NK-92 treated with Interleukin-12 subunit alpha and Interleukin-12 subunit beta, amount 100 ng/mL, for 24 hours (cell line): ENCODE data around the gene ZKSCAN2.

Source experiments
- DNase-seq: peaks from one replicate; lab custom pipeline; 2025; lab: John Stamatoyannopoulos, UW

The ZKSCAN2 gene

DNA sequence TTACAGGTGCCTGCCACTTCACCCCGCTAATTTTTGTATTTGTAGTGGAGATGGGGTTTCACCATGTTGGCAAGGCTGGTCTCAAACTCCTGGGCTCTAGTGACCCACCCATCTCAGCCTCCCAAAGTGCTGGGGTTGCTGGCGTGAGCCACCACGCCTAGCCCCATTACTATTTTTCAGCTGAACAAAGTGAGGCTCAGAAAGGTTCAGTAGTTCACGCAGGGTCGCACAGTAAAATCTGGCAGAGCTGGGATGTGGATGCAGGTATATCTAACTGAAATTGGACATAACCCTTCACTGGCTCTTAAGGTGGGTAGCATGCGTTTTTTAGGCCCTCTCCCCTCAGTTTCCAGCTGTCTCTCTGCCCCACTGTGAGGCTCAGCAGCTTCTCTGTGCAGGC, 33.7 kb downstream of the ZKSCAN2 start:
- no peak for DNase-seq

DNA sequence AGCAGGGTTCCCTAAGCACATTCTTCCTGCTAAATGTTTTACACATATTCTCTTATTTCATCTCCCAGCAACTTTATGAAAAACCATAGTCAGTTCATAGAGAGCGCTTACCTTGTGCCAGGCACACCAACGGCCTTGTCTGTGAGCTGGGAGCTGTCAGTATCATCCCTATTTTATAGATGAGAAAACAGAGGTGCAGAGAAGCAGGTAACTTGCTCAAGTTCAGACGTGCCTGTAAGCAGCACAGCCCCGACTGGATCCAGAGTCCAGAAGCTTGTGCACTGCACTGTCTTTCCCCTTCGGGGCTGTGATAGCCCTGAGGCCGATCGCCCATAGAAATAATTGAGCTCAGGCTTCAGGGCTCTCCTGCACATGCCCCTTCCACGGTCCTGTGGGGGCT, 34.7 kb downstream of the ZKSCAN2 start:
- no peak for DNase-seq

DNA sequence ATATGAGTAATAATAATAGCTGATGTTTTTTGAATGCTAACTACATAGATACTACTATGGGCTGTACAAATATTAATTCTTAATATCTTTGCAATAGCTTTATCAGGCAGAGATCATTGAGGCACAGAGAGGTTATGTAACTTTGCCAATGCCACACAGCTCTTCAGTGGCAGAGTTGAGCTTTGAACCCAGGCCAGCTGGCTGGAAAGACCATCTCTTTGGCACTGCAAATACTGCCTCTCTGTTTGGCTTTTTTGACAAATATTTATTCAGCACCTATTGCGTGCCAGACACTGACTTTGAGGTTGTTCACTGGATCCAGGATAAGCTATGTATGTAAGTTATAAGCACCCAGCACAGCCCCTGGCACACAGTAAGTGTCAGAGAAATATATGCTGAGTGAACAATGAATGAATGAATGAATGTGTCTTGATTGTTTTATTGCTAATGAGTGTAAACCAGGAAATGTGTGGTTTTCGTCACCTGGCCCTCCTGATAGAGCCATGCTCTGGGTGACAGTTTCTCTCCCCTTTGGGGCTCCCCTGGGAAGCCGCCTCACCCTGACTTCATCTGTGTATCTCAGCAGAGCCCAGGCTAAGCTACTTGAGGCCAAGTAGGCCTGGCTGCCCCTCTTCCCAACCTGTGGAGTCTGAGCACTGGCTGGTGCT, 38.4 kb downstream of the ZKSCAN2 start:
- no peak for DNase-seq

DNA sequence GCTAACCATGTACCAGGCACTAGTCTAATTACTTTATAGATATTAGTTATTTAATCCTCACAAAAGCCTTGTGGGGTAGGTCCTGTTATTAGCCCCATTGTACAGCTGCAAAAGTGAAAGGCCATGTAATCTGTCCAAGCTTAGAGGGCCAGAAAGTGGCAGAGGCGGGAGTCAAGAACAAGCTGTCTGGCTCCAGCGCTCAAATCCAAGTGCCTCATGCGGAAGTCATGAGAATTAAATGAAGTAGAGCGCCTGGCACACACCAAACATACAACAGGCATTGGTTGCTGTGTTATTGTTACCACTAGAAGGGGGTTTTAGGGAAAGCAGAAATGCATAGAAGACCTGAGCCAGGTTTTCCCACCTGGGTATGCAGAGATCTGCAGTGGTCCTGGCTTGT, 39.7 kb downstream of the ZKSCAN2 start:
- no peak for DNase-seq

DNA sequence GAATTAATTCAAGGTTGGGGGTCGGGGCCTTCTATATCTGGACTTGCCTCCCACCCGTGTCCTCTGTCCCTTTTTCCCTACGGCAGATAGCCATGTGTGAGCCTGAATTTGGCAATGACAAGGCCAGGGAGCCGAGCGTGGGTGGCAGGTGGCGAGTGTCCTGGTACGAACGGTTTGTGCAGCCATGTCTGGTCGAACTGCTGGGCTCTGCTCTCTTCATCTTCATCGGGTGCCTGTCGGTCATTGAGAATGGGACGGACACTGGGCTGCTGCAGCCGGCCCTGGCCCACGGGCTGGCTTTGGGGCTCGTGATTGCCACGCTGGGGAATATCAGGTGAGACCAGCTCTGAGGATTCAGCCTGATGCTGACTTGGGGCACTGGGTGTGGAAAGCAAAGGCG, 40.5 kb downstream of the ZKSCAN2 start:
- no peak for DNase-seq

DNA sequence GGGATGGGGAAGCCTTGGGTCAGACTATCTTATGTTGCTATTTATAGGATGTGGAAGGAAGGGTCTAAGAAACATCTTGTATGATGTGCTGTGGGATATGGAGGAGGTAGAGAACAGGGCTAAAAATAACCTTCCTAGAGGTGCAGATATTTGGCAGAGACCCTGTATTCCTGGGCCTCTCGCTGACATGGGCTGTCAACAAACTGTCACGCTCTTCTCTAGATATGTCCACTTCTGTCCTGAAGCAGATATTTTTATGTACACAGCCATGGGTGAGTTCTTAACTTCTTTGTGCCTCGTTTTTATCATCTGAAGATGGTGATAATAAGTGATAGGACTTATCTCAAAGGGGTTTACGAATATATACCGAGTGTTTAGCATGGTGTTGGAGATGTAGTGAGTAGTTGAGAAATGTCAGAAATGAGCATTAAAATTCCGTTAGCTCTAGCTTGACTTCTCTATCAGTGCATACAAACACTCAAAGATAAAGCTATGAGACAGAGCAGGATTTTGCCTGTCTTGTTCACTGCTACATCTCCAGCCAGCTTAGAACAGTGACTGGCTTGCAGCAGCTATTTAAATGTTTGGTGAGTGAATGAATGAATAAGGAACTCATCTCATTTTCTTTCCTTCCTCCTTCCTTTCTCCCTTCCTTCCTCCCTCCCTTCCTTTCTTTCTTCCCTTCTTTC, 43.8 kb downstream of the ZKSCAN2 start:
- DNase-seq: no peak

DNA sequence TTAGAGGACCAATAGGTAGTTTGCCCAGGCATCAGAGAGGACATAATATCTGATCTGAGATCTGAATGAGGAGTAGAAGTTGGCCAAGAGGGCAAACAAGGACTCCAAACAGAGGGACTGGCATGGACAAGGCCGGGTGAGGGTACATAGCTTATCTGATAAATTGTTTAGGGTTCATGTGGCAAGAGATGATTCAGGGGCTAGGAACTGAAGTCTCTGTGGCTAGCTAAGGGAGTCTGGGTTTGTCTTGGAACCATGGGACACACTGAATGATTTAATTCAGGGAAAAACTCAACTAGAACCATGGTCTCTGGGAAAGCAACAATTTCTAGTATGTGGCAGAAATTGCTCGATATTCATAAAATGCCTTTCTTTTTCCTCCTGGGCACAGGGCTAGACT, 45.0 kb downstream of the ZKSCAN2 start:
- DNase-seq: no peak

DNA sequence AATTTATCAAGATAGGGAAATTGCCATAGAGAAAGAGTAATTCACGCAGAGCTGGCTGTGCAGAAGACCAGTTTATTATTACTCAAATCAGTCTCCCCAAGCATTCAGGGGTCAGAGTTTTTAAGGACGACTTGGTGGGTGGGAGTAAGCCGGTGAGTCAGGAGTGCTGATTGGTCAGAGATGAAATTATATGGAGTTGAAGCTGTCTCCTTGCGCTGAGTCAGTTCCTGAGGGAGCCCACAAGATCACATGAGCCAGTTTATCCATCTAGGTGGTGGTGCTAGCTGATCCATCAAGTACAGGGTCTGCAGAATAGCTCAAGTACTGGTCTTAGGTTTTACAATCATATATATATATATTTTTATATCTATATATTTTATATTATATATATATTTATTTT, 46.9 kb downstream of the ZKSCAN2 start:
- no peak for DNase-seq

DNA sequence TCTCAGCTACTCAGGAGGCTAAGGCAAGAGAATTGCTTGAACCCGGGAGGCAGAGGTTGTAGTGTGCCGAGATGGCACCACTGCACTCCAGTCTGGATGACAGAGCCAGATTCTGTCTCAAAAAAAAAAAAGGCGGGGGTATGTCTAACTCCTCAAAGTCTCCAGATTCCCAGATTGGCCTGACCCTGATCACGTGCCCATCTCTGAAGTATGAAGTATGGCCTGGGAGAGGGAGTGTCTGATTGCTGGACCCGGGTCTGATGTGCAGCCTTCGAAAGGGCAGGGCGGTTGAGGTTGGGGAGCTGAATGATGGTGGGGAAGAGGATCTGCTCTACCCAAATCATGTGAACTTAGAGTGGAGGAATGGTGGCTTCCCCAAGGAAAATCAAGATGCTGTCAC, 58.2 kb downstream of the ZKSCAN2 start:
- DNase-seq: no peak

DNA sequence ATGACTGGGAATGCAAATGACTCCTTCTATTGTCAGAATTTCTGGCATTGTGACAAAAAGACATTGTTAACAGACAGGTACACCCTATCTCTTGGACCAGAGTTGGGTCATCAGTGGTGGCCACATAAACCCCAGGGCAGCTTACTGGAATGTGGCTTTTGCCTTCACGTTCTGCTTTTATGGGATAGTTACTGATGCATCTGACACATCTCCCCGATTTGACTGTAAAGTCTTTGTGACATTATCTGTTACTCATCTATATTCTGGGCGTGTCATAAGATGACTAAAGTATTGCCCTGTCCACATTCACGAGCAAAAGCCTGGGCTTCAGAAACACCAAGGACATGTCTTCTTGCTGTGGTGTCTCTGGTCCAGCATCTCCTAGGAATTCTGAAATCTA, 59.6 kb downstream of the ZKSCAN2 start:
- DNase-seq: no peak

DNA sequence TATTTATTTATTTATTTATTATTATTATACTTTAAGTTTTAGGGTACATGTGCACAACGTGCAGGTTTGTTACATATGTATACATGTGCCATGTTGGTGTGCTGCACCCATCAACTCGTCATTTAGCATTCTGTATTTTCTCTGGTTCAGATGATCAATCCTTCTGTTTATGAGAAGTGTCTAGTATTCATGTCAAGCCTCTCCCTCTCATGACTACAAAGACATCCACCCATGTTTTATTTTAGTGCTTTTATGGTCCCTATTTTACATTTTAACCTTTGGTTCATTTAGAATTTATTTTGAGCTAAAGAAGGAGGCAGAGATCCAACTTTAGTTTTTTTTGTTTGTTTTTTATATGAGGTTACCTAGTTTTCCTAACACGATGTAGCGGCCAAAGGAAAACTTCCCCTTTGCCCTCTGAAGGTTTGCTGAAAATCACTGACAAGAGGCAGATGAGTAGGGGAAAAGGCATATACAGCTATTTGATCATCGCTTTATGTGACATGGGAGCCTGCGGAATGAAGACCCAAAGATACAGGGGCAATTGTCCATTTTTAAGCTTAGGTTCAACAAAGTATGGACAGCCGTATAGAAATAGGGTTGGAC, 63.3 kb downstream of the ZKSCAN2 start:
- no peak for DNase-seq

DNA sequence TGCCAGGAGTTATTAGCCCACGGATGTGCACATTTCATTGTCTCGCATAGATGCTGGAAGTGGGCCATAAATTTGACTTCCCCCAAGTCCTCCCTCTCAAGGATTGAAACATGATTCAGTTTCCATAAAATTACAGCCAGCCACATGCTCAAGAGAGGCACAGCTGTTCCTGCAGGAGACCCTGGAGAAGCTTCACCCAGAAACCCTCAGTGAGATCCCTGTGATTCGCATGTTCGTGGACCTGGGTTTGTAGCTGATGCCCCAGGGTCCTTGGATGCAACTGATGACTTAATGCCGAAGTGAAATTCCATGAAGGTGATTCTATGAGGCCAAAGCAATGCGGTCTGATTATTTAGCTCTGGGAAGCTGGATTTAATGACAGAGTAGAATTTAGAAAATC, 65.5 kb downstream of the ZKSCAN2 start:
- no peak for DNase-seq

DNA sequence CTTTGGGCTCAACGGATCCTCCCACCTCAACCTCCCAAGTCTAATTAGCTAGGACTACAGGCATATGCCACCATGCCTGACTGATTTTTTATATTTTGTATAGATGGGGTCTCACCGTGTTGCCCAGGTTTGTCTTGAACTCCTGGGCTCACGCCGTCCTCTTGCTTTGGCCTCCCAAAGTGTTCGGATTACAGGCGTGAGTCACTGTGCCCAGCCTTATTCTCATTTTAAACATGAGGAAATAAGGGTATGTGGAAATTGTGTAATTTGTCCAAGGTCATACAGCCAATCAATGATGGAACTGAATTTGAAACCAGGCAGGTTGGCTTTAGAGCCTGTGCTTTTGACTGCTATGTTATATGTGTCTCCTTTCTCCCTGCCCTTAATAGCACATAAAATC, 68.3 kb downstream of the ZKSCAN2 start:
- DNase-seq: no peak

DNA sequence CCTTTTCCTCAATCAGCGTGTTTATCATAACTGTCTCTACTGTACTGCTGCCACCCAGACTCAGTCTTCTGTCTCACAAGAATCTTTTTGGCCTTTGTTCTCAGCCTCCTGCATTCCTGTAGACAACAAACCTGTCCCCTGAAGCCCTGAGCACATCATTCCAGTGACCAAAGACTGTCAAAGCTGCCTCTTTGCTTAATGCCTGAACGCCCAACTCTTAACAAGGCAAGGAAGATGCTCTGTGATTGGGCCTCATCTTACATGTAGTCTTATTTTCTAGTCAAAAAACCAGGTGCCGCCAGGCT, 70.2 kb downstream of the ZKSCAN2 start:
- DNase-seq: no peak
